GM12878 (cell line): ENCODE data around the gene ZMIZ1. TPM values are rescaled to one million over a fixed set of nuclear protein-coding genes. Genes with fewer than 3 reads are reported as not detected.

Source experiments
- ATAC-seq: fragments of 200-7000 bp; cut with Tn5 transposase; 3 replicates; pipeline ENCODE4 v1.9.1; 2020; ENCODE audit warnings: mild to moderate bottlenecking, moderate library complexity
- BruUV-seq: library from RNA; stranded (reverse); fragments of 400-500 nt; replicated peaks from 2 replicates; lab custom pipeline; 2021; lab: Mats Ljungman, UMichigan
- CTCF ChIA-PET: fragments of 300-600 bp; sonication (Branson Sonifier 250); formaldehyde crosslinking; extraction: SDS; loops from one replicate; lab custom pipeline; 2021; ENCODE audit warnings: inconsistent platforms; lab: Yijun Ruan, JAX
- POLR2A ChIA-PET: fragments of 350-600 bp; formaldehyde crosslinking; extraction: SDS; loops from one replicate; lab custom pipeline; 2021; ENCODE audit warnings: inconsistent platforms; lab: Charles Lee
- RAD21 ChIA-PET: fragments of 300-600 bp; sonication (Branson Sonifier 250); formaldehyde crosslinking; loops from one replicate; lab custom pipeline; 2023; ENCODE audit warnings: antibody characterized with exemption; ENCODE audit not compliant: unreplicated experiment; lab: Charles Lee
- SMC1A ChIA-PET: fragments of 300-600 bp; sonication (Branson Sonifier 250); formaldehyde crosslinking; loops from one replicate; lab custom pipeline; 2023; ENCODE audit not compliant: unreplicated experiment, uncharacterized antibody; lab: Charles Lee
- DNase-seq: peaks from one replicate; pipeline ENCODE4 v3.0.0-alpha.2; 2011; ENCODE audit warnings: low read depth, low spot score
- FAIRE-seq: peaks from 3 replicates; lab custom pipeline; 2011; peaks lifted over from hg19 to GRCh38; lab: Jason Lieb, UNC
- H2AFZ ChIP-seq: 2 replicates; pipeline ENCODE4 v1.6.0; 2011; ENCODE audit warnings: low read depth, low read length, control low read depth; ENCODE audit not compliant: control insufficient read depth
- H3K27ac ChIP-seq: 2 replicates; pipeline ENCODE4 v1.5.1; 2011; ENCODE audit warnings: control low read depth; ENCODE audit not compliant: control insufficient read depth, insufficient read depth
- H3K27me3 ChIP-seq, 2 experiments: replicated peaks in 1 of 2; 2 replicates each; pipeline versions ENCODE4 v1.6.0 to v1.6.1; 2011; ENCODE audit warnings: low read length in 1 of 2; ENCODE audit not compliant: control insufficient read depth in 2 of 2, insufficient read depth in 2 of 2
- H3K36me3 ChIP-seq, 2 experiments: 2 replicates each; pipeline ENCODE4 v1.5.1; 2011; ENCODE audit warnings: low read length in 1 of 2; ENCODE audit not compliant: control insufficient read depth in 2 of 2, insufficient read depth in 2 of 2
- H3K4me1 ChIP-seq: 2 replicates; pipeline ENCODE4 v1.6.1; 2011; ENCODE audit warnings: mild to moderate bottlenecking, low read length, moderate library complexity, mixed read lengths; ENCODE audit not compliant: control insufficient read depth, insufficient read depth
- H3K4me2 ChIP-seq: 2 replicates; pipeline ENCODE4 v1.6.0; 2011; ENCODE audit warnings: control low read depth; ENCODE audit not compliant: control insufficient read depth, insufficient read depth
- H3K4me3 ChIP-seq: fragments of 200-600 bp; sonication (generic); 2 replicates; pipeline ENCODE4 v1.5.1; 2016
- H3K79me2 ChIP-seq: 2 replicates; pipeline ENCODE4 v1.6.0; 2011; ENCODE audit warnings: low read length; ENCODE audit not compliant: control insufficient read depth, insufficient read depth
- H3K9ac ChIP-seq: 2 replicates; pipeline ENCODE4 v1.8.0; 2011; ENCODE audit warnings: low read length, control low read depth, mixed read lengths; ENCODE audit not compliant: control insufficient read depth, insufficient read depth
- H3K9me3 ChIP-seq: replicated peaks from 3 replicates; pipeline ENCODE4 v1.5.1; 2011; ENCODE audit warnings: mild to moderate bottlenecking, low read length; ENCODE audit not compliant: control insufficient read depth, insufficient read depth
- H4K20me1 ChIP-seq: 2 replicates; pipeline ENCODE4 v1.6.0; 2011; ENCODE audit not compliant: control insufficient read depth, insufficient read depth
- ATF7 ChIP-seq: fragments of 450-650 bp; IDR thresholded peaks from 2 replicates; pipeline ENCODE4 v1.6.1; 2016; ENCODE audit warnings: low read depth, mild to moderate bottlenecking
- HDAC2 ChIP-seq: fragments of 200-600 bp; sonication (generic); IDR thresholded peaks from 2 replicates; pipeline ENCODE4 v1.6.1; 2017
- JUNB ChIP-seq: IDR thresholded peaks from 2 replicates; pipeline ENCODE4 v1.6.1; 2016; ENCODE audit warnings: antibody characterized with exemption, mild to moderate bottlenecking
- MEF2A ChIP-seq: IDR thresholded peaks from 2 replicates; pipeline ENCODE4 v1.6.1; 2011; ENCODE audit warnings: low read depth, mild to moderate bottlenecking, low read length, moderate library complexity; ENCODE audit not compliant: insufficient read depth
- MEF2B ChIP-seq: fragments of 450-650 bp; IDR thresholded peaks from 2 replicates; pipeline ENCODE4 v1.6.1; 2018; ENCODE audit warnings: mild to moderate bottlenecking, moderate library complexity; ENCODE audit not compliant: partially characterized antibody, poor library complexity, severe bottlenecking
- NR2F1 ChIP-seq: fragments of 450-650 bp; conservative IDR thresholded peaks from 2 replicates; pipeline ENCODE4 v1.6.1; 2017; ENCODE audit warnings: mild to moderate bottlenecking
- SIX5 ChIP-seq: IDR thresholded peaks from 2 replicates; pipeline ENCODE4 v1.6.1; 2011; ENCODE audit warnings: mild to moderate bottlenecking, low read depth, low read length, moderate library complexity; ENCODE audit not compliant: severe bottlenecking
- TBL1XR1 ChIP-seq: IDR thresholded peaks from 2 replicates; pipeline ENCODE4 v1.6.1; 2012; ENCODE audit warnings: low read depth, low read length, improper control_type of control experiment
- ZNF207 ChIP-seq: fragments of 450-650 bp; IDR thresholded peaks from 2 replicates; pipeline ENCODE4 v1.6.1; 2014; ENCODE audit warnings: antibody characterized with exemption, mild to moderate bottlenecking, borderline replicate concordance
- ZNF274 ChIP-seq: IDR thresholded peaks from one replicate; pipeline ENCODE4 v1.8.0; 2011; ENCODE audit not compliant: insufficient read length, insufficient read depth
- WGBS: methylation state at CpG from one replicate; pipeline ENCODE4 v1.1.6; 2016; ENCODE audit warnings: low lambda C conversion rate; ENCODE audit not compliant: insufficient replicate concordance, insufficient coverage; ENCODE audit errors: missing lambda C conversion rate; 5-methylcytosine and 5-hydroxymethylcytosine counted together
- in situ Hi-C: fragments of 300-500 bp; cut with MboI; formaldehyde crosslinking; loops from 9 replicates; pipeline ENCODE4 v1.14.3; 2018; ENCODE audit warnings: mixed read lengths
- intact Hi-C: fragments of 100-400 bp; cut with micrococcal nuclease; formaldehyde crosslinking; loops from one replicate; pipeline ENCODE4 v1.14.2; 2022; ENCODE audit not compliant: unreplicated experiment
- polyA plus RNA-seq, 11 experiments: library from polyadenylated mRNA; depleted of rRNA in 4 of 11; unstranded in 6 of 11; stranded (reverse) in 5 of 11; fragments of >200 nt; fragmentation: Nextera tagmentation in 4 of 11; fragmentation: Illumina TruSeq in 1 of 11; extraction: Ambion mirVana in 4 of 11; extraction: Trizol in 1 of 11; gene quantifications; 1 replicate in 1 of 11; 2 replicates in 10 of 11; pipeline versions ENCODE4 v1.2.1 to v1.2.3, GENCODE V29; 2011 to 2016; ENCODE audit warnings: inconsistent platforms in 2 of 11, missing spikeins in 2 of 11, low read depth in 1 of 11
- total RNA-seq, 4 experiments: library from RNA; depleted of rRNA in 3 of 4; stranded (reverse); fragments of >200 nt in 3 of 4; fragmentation: Illumina TruSeq in 1 of 4; extraction: Trizol in 1 of 4; gene quantifications; 2 replicates each; pipeline versions ENCODE4 v1.2.1 to v1.2.3, GENCODE V29; 2013 to 2021
- TF ChIP-seq, protein P1 (sequence below): fragments of 450-650 bp; IDR thresholded peaks from 2 replicates; pipeline ENCODE4 v1.6.1; 2017; ENCODE audit warnings: borderline replicate concordance
- TF ChIP-seq, protein P2 (sequence below): fragments of 450-650 bp; IDR thresholded peaks from 2 replicates; pipeline ENCODE4 v1.6.1; 2017; ENCODE audit warnings: mild to moderate bottlenecking

ZMIZ1 gene
- total and polyA plus RNA-seq, 10 of the 15 experiments (the other 5 are each of a cell fraction or from before 2014, with no cell fraction given) = 3.1 to 82.3 (median 14.9) TPM

DNA sequence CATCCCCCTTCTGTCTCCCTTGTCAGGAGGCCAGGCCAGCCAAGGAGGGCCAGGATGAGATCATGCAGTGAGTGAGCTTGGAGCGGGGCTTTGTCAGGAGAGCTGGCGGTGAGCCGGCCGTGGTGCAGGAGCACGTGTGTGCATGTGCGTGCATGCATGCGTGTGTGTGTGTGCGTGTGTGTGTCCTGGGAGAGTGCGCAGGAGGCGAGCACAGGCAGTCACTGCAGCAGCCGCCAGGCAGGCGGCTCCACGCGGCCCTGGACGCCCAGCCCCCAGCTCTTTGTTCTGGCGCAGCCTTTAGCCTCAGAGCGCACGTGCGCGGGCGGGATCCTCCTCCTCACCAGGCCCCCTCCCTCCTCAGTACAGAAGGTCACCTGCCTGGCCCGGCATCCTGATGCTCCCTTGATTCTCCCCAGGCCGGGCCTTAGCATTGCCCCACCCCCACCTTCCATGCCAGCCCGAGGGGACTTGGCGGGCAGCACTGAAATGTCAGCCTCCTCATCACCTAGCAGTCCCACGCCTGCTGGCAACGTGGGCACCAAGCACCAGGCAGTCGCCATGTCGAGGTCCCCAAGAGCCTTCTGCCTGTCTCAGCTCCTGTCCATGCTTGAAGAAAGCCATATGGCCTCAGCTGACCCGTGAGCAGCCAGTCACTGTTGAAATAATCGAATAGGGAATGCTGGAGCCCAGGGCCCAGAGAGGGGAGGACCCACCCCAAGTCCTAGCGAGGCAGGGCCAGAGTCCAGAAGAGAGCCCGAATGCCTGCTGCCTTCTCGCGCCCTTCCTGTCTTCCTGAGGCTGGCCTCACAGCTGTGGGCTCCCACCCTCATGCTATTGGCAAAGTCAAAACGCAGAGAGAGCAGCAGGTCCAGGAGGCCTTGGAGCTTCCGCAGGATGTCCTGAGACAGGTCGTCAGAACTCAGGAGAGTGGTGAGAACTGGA lies 152.6 kb downstream of the ZMIZ1 start (continued):
- TF ChIP-seq HDAC2 (no peak), SIX5 (no peak), MEF2A (no peak), TBL1XR1 (no peak)
- TF ChIP-seq, protein P1, sequence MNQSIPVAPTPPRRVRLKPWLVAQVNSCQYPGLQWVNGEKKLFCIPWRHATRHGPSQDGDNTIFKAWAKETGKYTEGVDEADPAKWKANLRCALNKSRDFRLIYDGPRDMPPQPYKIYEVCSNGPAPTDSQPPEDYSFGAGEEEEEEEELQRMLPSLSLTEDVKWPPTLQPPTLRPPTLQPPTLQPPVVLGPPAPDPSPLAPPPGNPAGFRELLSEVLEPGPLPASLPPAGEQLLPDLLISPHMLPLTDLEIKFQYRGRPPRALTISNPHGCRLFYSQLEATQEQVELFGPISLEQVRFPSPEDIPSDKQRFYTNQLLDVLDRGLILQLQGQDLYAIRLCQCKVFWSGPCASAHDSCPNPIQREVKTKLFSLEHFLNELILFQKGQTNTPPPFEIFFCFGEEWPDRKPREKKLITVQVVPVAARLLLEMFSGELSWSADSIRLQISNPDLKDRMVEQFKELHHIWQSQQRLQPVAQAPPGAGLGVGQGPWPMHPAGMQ = no peak

DNA sequence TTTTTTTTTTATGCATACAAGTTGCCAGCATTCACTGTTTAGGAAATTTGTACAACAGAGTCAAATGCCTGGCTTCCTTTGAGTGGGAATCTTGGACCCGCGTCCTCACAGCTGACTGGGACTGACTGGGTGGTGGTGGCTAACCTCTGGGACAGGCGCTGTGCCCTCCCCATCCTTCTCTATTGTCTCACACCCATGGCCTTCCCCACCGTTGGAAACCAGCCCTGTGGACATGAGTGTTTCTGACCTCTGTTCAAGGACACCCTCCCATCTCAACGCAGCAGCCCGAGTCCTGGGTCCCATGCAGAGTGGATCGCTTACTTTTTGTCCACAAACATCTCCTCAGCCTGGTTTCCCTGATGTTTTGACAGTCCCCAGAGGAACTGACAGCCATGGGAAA lies 153.4 kb downstream of the ZMIZ1 start:
- in situ Hi-C loops = no loop called here
- no peak for FAIRE-seq
- Histone ChIP-seq H3K36me3 (no peaks in the 10 kb centered on the region), H3K4me2 (no peak overlapping the region), H3K9ac (no peak overlapping the region), H3K79me2 (no peaks in the 10 kb centered on the region), H3K9me3 (no peaks in the 10 kb centered on the region), H3K27me3 (no peaks in the 10 kb centered on the region), H3K4me1 (no peaks in the 10 kb centered on the region), H2AFZ (no peak overlapping the region), H3K4me3 (no peak overlapping the region), H3K27ac (no peak overlapping the region), H4K20me1 (no peaks in the 10 kb centered on the region)
- ChIA-PET CTCF (no interaction called here), POLR2A (no interaction called here), SMC1A (interaction anchor here (0.6 kb wide), 1 partner anchor 582 kb away, joined by 4 read pairs; no protein-coding TSS in a partner anchor), RAD21 (no interaction called here)
- WGBS = 65% methylated on average over 7 of the region's 7 CpGs
- TF ChIP-seq ZNF274 = no peak
- no peak for TF ChIP-seq JUNB
- no peak for TF ChIP-seq ATF7
- no peak for TF ChIP-seq NR2F1
- TF ChIP-seq, protein P2, sequence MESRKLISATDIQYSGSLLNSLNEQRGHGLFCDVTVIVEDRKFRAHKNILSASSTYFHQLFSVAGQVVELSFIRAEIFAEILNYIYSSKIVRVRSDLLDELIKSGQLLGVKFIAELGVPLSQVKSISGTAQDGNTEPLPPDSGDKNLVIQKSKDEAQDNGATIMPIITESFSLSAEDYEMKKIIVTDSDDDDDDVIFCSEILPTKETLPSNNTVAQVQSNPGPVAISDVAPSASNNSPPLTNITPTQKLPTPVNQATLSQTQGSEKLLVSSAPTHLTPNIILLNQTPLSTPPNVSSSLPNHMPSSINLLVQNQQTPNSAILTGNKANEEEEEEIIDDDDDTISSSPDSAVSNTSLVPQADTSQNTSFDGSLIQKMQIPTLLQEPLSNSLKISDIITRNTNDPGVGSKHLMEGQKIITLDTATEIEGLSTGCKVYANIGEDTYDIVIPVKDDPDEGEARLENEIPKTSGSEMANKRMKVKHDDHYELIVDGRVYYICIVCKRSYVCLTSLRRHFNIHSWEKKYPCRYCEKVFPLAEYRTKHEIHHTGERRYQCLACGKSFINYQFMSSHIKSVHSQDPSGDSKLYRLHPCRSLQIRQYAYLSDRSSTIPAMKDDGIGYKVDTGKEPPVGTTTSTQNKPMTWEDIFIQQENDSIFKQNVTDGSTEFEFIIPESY = no peak
- no peak for TF ChIP-seq ZNF207
- no peak for TF ChIP-seq MEF2B
- no peak for DNase-seq
- ATAC-seq = no peak
- intact Hi-C loops = no loop called here
- BruUV-seq = no TSS peak
